Measurements from ENCODE around the gene SLK.

The SLK gene

GRCh38 chr10:104045151-104046089, 78.5 kb downstream of the SLK start:
- no peak overlapping the region for H3K4me3 ChIP-seq
- H3K9ac ChIP-seq (ENCODE audit: insufficient read length), result no peak overlapping the region
- H3K9me3 ChIP-seq (ENCODE audit: low read depth, low read length), result no peaks in the 10 kb centered on the region
- no peak overlapping the region for H3K27ac ChIP-seq
- no peak for DNase-seq (ENCODE audit: low read depth, low spot score)
- no peak for TF ChIP-seq POLR2AphosphoS5 (IDR thresholded peaks at IDR 0.05; ENCODE audit: borderline replicate concordance, low read depth, low read length)
- TF ChIP-seq EZH2 (IDR thresholded peaks at IDR 0.05), result no peak
- TF ChIP-seq FOXP2 (optimal IDR thresholded peaks at IDR 0.05; ENCODE audit: control extremely low read depth, extremely low read length, insufficient read depth), result no peak
- H3K36me3 ChIP-seq (ENCODE audit: insufficient read depth, low read length), result no peaks in the 10 kb centered on the region

- Histone ChIP-seq H3K27ac (no peak overlapping the region), H3K36me3 (ENCODE audit: insufficient read depth, low read length) (no peaks in the 10 kb centered on the region), H3K9ac (ENCODE audit: insufficient read length) (no peak overlapping the region), H3K9me3 (ENCODE audit: low read depth, low read length) (no peaks in the 10 kb centered on the region), H3K4me3 (no peak overlapping the region)
- TF ChIP-seq EZH2 (IDR thresholded peaks at IDR 0.05) (no peak), POLR2AphosphoS5 (IDR thresholded peaks at IDR 0.05; ENCODE audit: borderline replicate concordance, low read depth, low read length) (no peak)
- no peak for DNase-seq (ENCODE audit: low read depth, low spot score)
These were observed 79.7 kb downstream of the SLK start for GRCh38 chr10:104046651-104047050.

- H3K9me3 ChIP-seq (ENCODE audit: low read depth, low read length), result no peaks in the 10 kb centered on the region
- no peak overlapping the region for H3K27ac ChIP-seq
- TF ChIP-seq EZH2 (IDR thresholded peaks at IDR 0.05), result no peak
- no peak for TF ChIP-seq POLR2AphosphoS5 (IDR thresholded peaks at IDR 0.05; ENCODE audit: borderline replicate concordance, low read depth, low read length)
- no peak for TF ChIP-seq FOXP2 (optimal IDR thresholded peaks at IDR 0.05; ENCODE audit: control extremely low read depth, extremely low read length, insufficient read depth)
- no peaks in the 10 kb centered on the region for H3K36me3 ChIP-seq (ENCODE audit: insufficient read depth, low read length)
- H3K9ac ChIP-seq (ENCODE audit: insufficient read length), result no peak overlapping the region
- no peak for DNase-seq (ENCODE audit: low read depth, low spot score)
- no peak overlapping the region for H3K4me3 ChIP-seq
These were observed 82.7 kb downstream of the SLK start for GRCh38 chr10:104049504-104050250.

GRCh38 chr10:104052431-104052830, 85.5 kb downstream of the SLK start:
- H3K27ac ChIP-seq, result no peak overlapping the region

GRCh38 chr10:104053201-104053600, 86.3 kb downstream of the SLK start:
- Histone ChIP-seq H3K36me3 (ENCODE audit: insufficient read depth, low read length) (no peaks in the 10 kb centered on the region), H3K9ac (ENCODE audit: insufficient read length) (no peak overlapping the region), H3K9me3 (ENCODE audit: low read depth, low read length) (no peaks in the 10 kb centered on the region), H3K4me3 (no peak overlapping the region), H3K27ac (no peak overlapping the region)
- TF ChIP-seq FOXP2 (optimal IDR thresholded peaks at IDR 0.05; ENCODE audit: control extremely low read depth, extremely low read length, insufficient read depth) (no peak), POLR2AphosphoS5 (IDR thresholded peaks at IDR 0.05; ENCODE audit: borderline replicate concordance, low read depth, low read length) (no peak), EZH2 (IDR thresholded peaks at IDR 0.05) (no peak)
- DNase-seq (ENCODE audit: low read depth, low spot score), result no peak

More at GRCh38 chr10:104052431-104052830, 85.5 kb downstream of the SLK start:
- H3K9me3 ChIP-seq (ENCODE audit: low read depth, low read length), result no peaks in the 10 kb centered on the region
- H3K4me3 ChIP-seq, result no peak overlapping the region
- DNase-seq (ENCODE audit: low read depth, low spot score), result no peak
- TF ChIP-seq POLR2AphosphoS5 (IDR thresholded peaks at IDR 0.05; ENCODE audit: borderline replicate concordance, low read depth, low read length), result no peak
- TF ChIP-seq FOXP2 (optimal IDR thresholded peaks at IDR 0.05; ENCODE audit: control extremely low read depth, extremely low read length, insufficient read depth), result no peak
- TF ChIP-seq EZH2 (IDR thresholded peaks at IDR 0.05), result no peak
- no peak overlapping the region for H3K9ac ChIP-seq (ENCODE audit: insufficient read length)
- no peaks in the 10 kb centered on the region for H3K36me3 ChIP-seq (ENCODE audit: insufficient read depth, low read length)

- no peaks in the 10 kb centered on the region for H3K36me3 ChIP-seq (ENCODE audit: insufficient read depth, low read length)
- no peak overlapping the region for H3K27ac ChIP-seq
- H3K9me3 ChIP-seq (ENCODE audit: low read depth, low read length), result no peaks in the 10 kb centered on the region
- no peak overlapping the region for H3K9ac ChIP-seq (ENCODE audit: insufficient read length)
- no peak overlapping the region for H3K4me3 ChIP-seq
- no peak for DNase-seq (ENCODE audit: low read depth, low spot score)
- TF ChIP-seq POLR2AphosphoS5 (IDR thresholded peaks at IDR 0.05; ENCODE audit: borderline replicate concordance, low read depth, low read length), result no peak
- no peak for TF ChIP-seq FOXP2 (optimal IDR thresholded peaks at IDR 0.05; ENCODE audit: control extremely low read depth, extremely low read length, insufficient read depth)
- no peak for TF ChIP-seq EZH2 (IDR thresholded peaks at IDR 0.05)
These were observed 87.5 kb downstream of the SLK start for GRCh38 chr10:104054430-104054829.

GRCh38 chr10:104056619-104057273, 89.8 kb downstream of the SLK start:
- no peak overlapping the region for H3K9ac ChIP-seq (ENCODE audit: insufficient read length)
- no peaks in the 10 kb centered on the region for H3K9me3 ChIP-seq (ENCODE audit: low read depth, low read length)
- H3K36me3 ChIP-seq (ENCODE audit: insufficient read depth, low read length), result no peaks in the 10 kb centered on the region
- no peak overlapping the region for H3K27ac ChIP-seq
- no peak for DNase-seq (ENCODE audit: low read depth, low spot score)
- no peak overlapping the region for H3K4me3 ChIP-seq
- TF ChIP-seq EZH2 (IDR thresholded peaks at IDR 0.05) (no peak), FOXP2 (optimal IDR thresholded peaks at IDR 0.05; ENCODE audit: control extremely low read depth, extremely low read length, insufficient read depth) (no peak), POLR2AphosphoS5 (IDR thresholded peaks at IDR 0.05; ENCODE audit: borderline replicate concordance, low read depth, low read length) (no peak)

- H3K27ac ChIP-seq, result no peak overlapping the region
- TF ChIP-seq POLR2AphosphoS5 (IDR thresholded peaks at IDR 0.05; ENCODE audit: borderline replicate concordance, low read depth, low read length) (no peak), FOXP2 (optimal IDR thresholded peaks at IDR 0.05; ENCODE audit: control extremely low read depth, extremely low read length, insufficient read depth) (no peak), EZH2 (IDR thresholded peaks at IDR 0.05) (no peak)
- no peaks in the 10 kb centered on the region for H3K36me3 ChIP-seq (ENCODE audit: insufficient read depth, low read length)
- no peak overlapping the region for H3K9ac ChIP-seq (ENCODE audit: insufficient read length)
- H3K4me3 ChIP-seq, result no peak overlapping the region
- no peaks in the 10 kb centered on the region for H3K9me3 ChIP-seq (ENCODE audit: low read depth, low read length)
- DNase-seq (ENCODE audit: low read depth, low spot score), result no peak
These were observed 90.8 kb downstream of the SLK start for GRCh38 chr10:104057717-104058116.

Data from SK-N-MC (cell line).